Measurements from ENCODE around the gene USP40. TPM values are rescaled to one million over a fixed set of nuclear protein-coding genes. Genes with fewer than 3 reads are reported as not detected.
A peak's percentile ranks its signal among the peaks of the same experiment; 100 is the strongest.

The USP40 gene, protein sequence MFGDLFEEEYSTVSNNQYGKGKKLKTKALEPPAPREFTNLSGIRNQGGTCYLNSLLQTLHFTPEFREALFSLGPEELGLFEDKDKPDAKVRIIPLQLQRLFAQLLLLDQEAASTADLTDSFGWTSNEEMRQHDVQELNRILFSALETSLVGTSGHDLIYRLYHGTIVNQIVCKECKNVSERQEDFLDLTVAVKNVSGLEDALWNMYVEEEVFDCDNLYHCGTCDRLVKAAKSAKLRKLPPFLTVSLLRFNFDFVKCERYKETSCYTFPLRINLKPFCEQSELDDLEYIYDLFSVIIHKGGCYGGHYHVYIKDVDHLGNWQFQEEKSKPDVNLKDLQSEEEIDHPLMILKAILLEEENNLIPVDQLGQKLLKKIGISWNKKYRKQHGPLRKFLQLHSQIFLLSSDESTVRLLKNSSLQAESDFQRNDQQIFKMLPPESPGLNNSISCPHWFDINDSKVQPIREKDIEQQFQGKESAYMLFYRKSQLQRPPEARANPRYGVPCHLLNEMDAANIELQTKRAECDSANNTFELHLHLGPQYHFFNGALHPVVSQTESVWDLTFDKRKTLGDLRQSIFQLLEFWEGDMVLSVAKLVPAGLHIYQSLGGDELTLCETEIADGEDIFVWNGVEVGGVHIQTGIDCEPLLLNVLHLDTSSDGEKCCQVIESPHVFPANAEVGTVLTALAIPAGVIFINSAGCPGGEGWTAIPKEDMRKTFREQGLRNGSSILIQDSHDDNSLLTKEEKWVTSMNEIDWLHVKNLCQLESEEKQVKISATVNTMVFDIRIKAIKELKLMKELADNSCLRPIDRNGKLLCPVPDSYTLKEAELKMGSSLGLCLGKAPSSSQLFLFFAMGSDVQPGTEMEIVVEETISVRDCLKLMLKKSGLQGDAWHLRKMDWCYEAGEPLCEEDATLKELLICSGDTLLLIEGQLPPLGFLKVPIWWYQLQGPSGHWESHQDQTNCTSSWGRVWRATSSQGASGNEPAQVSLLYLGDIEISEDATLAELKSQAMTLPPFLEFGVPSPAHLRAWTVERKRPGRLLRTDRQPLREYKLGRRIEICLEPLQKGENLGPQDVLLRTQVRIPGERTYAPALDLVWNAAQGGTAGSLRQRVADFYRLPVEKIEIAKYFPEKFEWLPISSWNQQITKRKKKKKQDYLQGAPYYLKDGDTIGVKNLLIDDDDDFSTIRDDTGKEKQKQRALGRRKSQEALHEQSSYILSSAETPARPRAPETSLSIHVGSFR
- total RNA-seq (2013) = 10.7 TPM
- polyA plus RNA-seq = 10 to 100 TPM in 1 of 3 donors, 1 to 10 TPM in 2; 4.0 to 13.5 (median 5.1) TPM
- 4.7 and 5.3 TPM in 2 replicates for polyA minus RNA-seq
- 4.4 to 21.9 (median 11.6) reads per million in 11 experiments for total RNA-seq

DNA sequence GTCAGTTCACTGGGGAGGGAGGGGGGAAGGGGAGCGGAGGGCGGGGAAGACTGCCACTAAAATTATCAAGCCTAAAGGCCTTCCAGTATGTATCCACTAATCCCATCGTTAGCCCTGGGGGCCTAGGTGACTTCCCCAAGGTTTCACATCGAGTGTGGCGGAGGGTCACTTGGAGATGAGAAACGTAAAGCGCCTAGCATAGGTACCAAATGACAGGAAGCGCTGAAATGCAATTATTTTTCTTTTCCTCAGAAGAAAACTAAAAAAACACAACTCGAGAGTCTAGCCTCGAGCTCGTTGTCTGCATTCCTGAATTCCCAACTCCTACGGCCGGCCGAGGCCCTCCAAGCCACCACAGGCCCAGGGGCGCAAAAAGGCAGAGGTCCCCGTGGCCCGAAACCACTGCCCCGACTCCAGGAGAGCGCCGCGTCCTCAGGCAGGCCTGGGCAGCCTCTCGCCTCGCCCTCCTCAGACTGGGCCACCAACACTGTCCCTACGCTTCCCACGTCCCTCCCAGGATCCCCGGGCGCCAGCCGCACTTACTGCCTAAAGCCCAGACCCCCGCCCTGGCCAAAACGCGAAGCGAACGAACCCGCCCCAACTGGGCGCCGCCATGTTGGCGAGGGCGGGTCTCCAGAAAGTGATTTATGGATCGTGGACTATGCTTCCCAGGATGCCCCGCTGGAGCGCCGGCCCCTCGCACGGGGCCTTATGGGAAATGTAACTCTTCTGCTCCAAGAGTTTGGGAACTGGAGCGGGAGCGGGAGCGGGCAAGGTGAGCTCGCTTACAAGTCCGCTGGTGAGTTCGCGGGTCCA lies at the start of gene USP40:
Gene USP40, minus strand, starts transcription at position 642 of the 816 bp plus-strand sequence. CDS start 1,228 bp downstream, outside the sequence.
- Histone ChIP-seq H3K79me2 (ENCODE audit: insufficient read depth, low read length) (no peaks in the 10 kb centered on the region), H3K27ac (ENCODE audit: low read depth in 1 of 2, low read length in 2 of 2) (peak within 1 kb of the TSS; percentile 61 to 80), H3K27me3 (ENCODE audit: control insufficient read depth in 2 of 2, insufficient read depth in 2 of 2, low read length in 2 of 2) (peaks cover 1 to 11% of the 10 kb centered on the region in 2 donors), H3K4me2 (replicated peaks; ENCODE audit: extremely low read depth, low read length, poor library complexity, severe bottlenecking) (peak within 1 kb of the TSS; percentile 88), H3K4me3 (replicated peaks in 1 of 3; ENCODE audit: low read depth in 2 of 3, low read length in 3 of 3) (peak within 1 kb of the TSS; percentile 53 to 96 (median 95)), H3K36me3 (replicated peaks in 1 of 2; ENCODE audit: control insufficient read depth in 1 of 2, insufficient read depth in 2 of 2, low read length in 2 of 2) (no peaks in the 10 kb centered on the region), H4K20me1 (ENCODE audit: insufficient read depth, low read length) (no peaks in the 10 kb centered on the region), H3K4me1 (ENCODE audit: control insufficient read depth in 1 of 2, insufficient read depth in 2 of 2, low read length in 2 of 2) (peaks cover 15 to 16% of the 10 kb centered on the region in 2 donors), H3K9me3 (replicated peaks in 1 of 2; ENCODE audit: control insufficient read depth in 1 of 2, insufficient read depth in 1 of 2, low read length in 2 of 2) (no peaks in the 10 kb centered on the region), H2AFZ (ENCODE audit: insufficient read depth, low read depth, low read length, poor library complexity, severe bottlenecking) (peak within 1 kb of the TSS; percentile 90), H3K9ac (ENCODE audit: insufficient read depth, low read length, poor library complexity, severe bottlenecking) (peak within 1 kb of the TSS; percentile 85)
- Mint-ChIP-seq H3K27ac (peak within 1 kb of the TSS; percentile 79 to 97 (median 91)), H3K4me3 (peak within 1 kb of the TSS; percentile 99), H3K27me3 (ENCODE audit: low read depth in 3 of 3) (peaks cover 0 to 10% (median 6%) of the 10 kb centered on the region in 3 donors), H3K36me3 (no peaks in the 10 kb centered on the region), H3K4me1 (peaks cover 14% of the 10 kb centered on the region), H3K9me3 (no peaks in the 10 kb centered on the region)
- TF ChIP-seq, protein P1, sequence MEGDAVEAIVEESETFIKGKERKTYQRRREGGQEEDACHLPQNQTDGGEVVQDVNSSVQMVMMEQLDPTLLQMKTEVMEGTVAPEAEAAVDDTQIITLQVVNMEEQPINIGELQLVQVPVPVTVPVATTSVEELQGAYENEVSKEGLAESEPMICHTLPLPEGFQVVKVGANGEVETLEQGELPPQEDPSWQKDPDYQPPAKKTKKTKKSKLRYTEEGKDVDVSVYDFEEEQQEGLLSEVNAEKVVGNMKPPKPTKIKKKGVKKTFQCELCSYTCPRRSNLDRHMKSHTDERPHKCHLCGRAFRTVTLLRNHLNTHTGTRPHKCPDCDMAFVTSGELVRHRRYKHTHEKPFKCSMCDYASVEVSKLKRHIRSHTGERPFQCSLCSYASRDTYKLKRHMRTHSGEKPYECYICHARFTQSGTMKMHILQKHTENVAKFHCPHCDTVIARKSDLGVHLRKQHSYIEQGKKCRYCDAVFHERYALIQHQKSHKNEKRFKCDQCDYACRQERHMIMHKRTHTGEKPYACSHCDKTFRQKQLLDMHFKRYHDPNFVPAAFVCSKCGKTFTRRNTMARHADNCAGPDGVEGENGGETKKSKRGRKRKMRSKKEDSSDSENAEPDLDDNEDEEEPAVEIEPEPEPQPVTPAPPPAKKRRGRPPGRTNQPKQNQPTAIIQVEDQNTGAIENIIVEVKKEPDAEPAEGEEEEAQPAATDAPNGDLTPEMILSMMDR (IDR thresholded peaks at IDR 0.05) = no peak
- WGBS (ENCODE audit: insufficient coverage) = under 1% methylated on average over 42 of the region's 51 CpGs
- intact Hi-C loops (cut with micrococcal nuclease) = no loop called here
- peak in 2 of 3 donors; percentile 13 to 21 for DNase-seq
